Measurements from ENCODE around the gene WBP1L. TPM values are rescaled to one million over a fixed set of nuclear protein-coding genes. Genes with fewer than 3 reads are reported as not detected.
"Not testable (repeated sequence)": the region's sequence is repeated elsewhere in the genome, so short reads cannot be mapped to it uniquely, and the experiment has no call there.

WBP1L gene
- polyA plus RNA-seq, 1 experiment: 27.6 TPM

DNA sequence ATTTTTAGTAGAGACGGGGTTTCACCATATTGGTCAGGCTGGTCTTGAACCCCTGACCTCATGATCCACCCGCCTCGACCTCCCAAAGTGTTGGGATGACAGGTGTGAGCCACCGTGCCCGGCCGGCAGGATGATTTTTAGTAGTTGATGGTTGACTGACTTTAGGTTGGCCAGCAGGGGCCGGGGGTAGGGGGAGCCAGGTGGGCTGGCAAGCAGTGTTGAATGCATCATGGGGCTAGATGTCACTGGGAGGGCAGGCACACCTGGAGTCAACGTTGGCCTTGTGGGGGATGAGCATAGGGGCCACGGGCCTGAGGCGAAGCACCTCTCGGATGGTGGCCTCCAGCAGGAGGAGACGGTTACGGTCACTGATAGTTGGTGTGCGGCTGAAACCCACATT, 88.5 kb downstream of the WBP1L start:
- no peak for DNase-seq (ENCODE audit: low read depth, low spot score)
- POLR2A ChIA-PET: no interaction called here
- no peak overlapping the region for H3K27ac ChIP-seq (ENCODE audit: low read depth, low read length)
- no peak for TF ChIP-seq CTCF (IDR thresholded peaks at IDR 0.05; ENCODE audit: low read depth, low read length)
- peaks cover 9% of the 10 kb centered on the region for H3K27me3 ChIP-seq (ENCODE audit: control insufficient read depth, insufficient read depth, low read length)
- 0 out of 2 replicates have a peak, but pooled peaks cover 3% of the 10 kb centered on the region for H3K9me3 ChIP-seq (ENCODE audit: control insufficient read depth, insufficient read depth, low read length)
- H3K4me3 ChIP-seq (ENCODE audit: low read depth, low read length): no peak overlapping the region
- CTCF ChIA-PET: interaction anchor here (0.6 to 7.1 kb wide), 5 partner anchors 12 to 69 kb away, joined by 3 to 151 read pairs (median 3); no protein-coding TSS in a partner anchor

DNA sequence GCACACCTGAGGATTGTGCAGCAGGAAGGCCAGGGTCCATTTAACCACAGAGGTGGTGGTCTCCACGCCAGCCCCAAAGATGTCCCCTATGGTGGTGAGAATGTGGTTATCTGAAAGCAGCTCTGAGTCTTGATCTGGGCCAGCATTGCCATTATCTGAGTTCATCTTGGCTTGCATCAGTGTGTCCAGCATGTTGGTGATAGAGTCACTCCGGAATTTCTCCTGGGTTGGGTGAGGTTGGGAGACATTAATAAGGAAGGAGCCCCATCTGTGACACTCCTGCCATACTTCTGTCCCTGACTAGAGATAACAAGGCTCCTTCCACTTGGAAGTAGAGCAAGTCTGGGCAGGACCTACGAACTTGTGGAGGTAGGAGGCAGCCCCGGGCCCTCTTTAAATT, 89.2 kb downstream of the WBP1L start:
- no peak overlapping the region for H3K27ac ChIP-seq (ENCODE audit: low read depth, low read length)
- H3K9me3 ChIP-seq (ENCODE audit: control insufficient read depth, insufficient read depth, low read length): peaks cover 7% of the 10 kb centered on the region; the same call in 1 of the 2 replicates
- TF ChIP-seq CTCF (IDR thresholded peaks at IDR 0.05; ENCODE audit: low read depth, low read length): no peak
- ChIA-PET CTCF (interaction anchor here (0.6 to 7.1 kb wide), 4 partner anchors 16 to 68 kb away, joined by 3 to 151 read pairs (median 4); no protein-coding TSS in a partner anchor), POLR2A (no interaction called here)
- DNase-seq (ENCODE audit: low read depth, low spot score): no peak
- peaks cover 9% of the 10 kb centered on the region for H3K27me3 ChIP-seq (ENCODE audit: control insufficient read depth, insufficient read depth, low read length)
- H3K4me3 ChIP-seq (ENCODE audit: low read depth, low read length): no peak overlapping the region

DNA sequence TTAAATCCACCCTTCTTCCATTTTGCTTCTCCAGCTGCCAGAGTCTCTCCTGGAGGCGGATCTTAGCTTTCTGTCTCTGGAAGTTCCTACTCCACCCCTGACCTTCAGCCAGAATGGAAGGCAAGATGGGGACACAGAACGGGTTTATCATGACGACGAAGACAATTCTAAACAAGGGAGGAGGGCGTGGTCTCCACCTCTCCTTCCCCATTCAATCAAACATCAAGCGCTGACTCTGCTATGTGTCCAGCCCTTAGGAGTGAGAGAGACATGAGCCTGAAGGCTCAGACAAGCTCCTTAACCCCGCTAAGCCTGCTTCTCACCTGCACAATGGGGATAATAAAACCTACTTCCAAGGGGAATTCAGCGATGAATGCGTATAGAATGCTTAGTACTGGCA, 90.4 kb downstream of the WBP1L start:
- peaks cover 13% of the 10 kb centered on the region for H3K9me3 ChIP-seq (ENCODE audit: control insufficient read depth, insufficient read depth, low read length)
- POLR2A ChIA-PET: no interaction called here
- no peak overlapping the region for H3K4me3 ChIP-seq (ENCODE audit: low read depth, low read length)
- CTCF ChIA-PET: interaction anchor here (0.5 to 7.1 kb wide), 8 partner anchors 16 to 501 kb away, joined by 3 to 151 read pairs (median 4); no protein-coding TSS in a partner anchor
- TF ChIP-seq CTCF (IDR thresholded peaks at IDR 0.05; ENCODE audit: low read depth, low read length): no peak
- DNase-seq (ENCODE audit: low read depth, low spot score): no peak
- no peak overlapping the region for H3K27ac ChIP-seq (ENCODE audit: low read depth, low read length)
- peaks cover 4% of the 10 kb centered on the region for H3K27me3 ChIP-seq (ENCODE audit: control insufficient read depth, insufficient read depth, low read length)

GRCh38 chr10:102835007-102835482, 91.3 kb downstream of the WBP1L start:
- peak; percentile 59 for DNase-seq (ENCODE audit: low read depth, low spot score)
- Histone ChIP-seq H3K4me3 (ENCODE audit: low read depth, low read length) (no peak overlapping the region), H3K9me3 (ENCODE audit: control insufficient read depth, insufficient read depth, low read length) (peaks cover 13% of the 10 kb centered on the region), H3K27me3 (ENCODE audit: control insufficient read depth, insufficient read depth, low read length) (peaks cover 2% of the 10 kb centered on the region), H3K27ac (ENCODE audit: low read depth, low read length) (no peak overlapping the region)
- POLR2A ChIA-PET: interaction anchor here (0.6 to 0.7 kb wide), 2 partner anchors 65 to 67 kb away, joined by 4 to 6 read pairs; no protein-coding TSS in a partner anchor
- CTCF ChIA-PET: interaction anchor here (0.5 to 7.1 kb wide), 15 partner anchors 19 to 651 kb away, joined by 3 to 151 read pairs (median 4); partner anchors contain the start of genes AS3MT and CNNM2
- TF ChIP-seq CTCF (IDR thresholded peaks at IDR 0.05; ENCODE audit: low read depth, low read length): peak; percentile 92

GRCh38 chr10:102837230-102837721, 93.5 kb downstream of the WBP1L start, which contains the start of gene CYP17A1:
TSS of gene CYP17A1 (minus strand) at chr10:102837413. CDS start at chr10:102837361, 52 bp downstream.
- Histone ChIP-seq H3K4me3 (ENCODE audit: low read depth, low read length) (no peak within 1 kb of the TSS), H3K9me3 (ENCODE audit: control insufficient read depth, insufficient read depth, low read length) (peaks cover 13% of the 10 kb centered on the region), H3K27me3 (ENCODE audit: control insufficient read depth, insufficient read depth, low read length) (peaks cover 4% of the 10 kb centered on the region), H3K27ac (ENCODE audit: low read depth, low read length) (no peak within 1 kb of the TSS)
- CTCF ChIA-PET: interaction anchor here (0.6 to 7.1 kb wide), 2 partner anchors 23 to 64 kb away, joined by 3 to 151 read pairs; no protein-coding TSS in a partner anchor
- no peak for TF ChIP-seq CTCF (IDR thresholded peaks at IDR 0.05; ENCODE audit: low read depth, low read length)
- no peak for DNase-seq (ENCODE audit: low read depth, low spot score)
- POLR2A ChIA-PET: interaction anchor here (0.6 kb wide), 2 partner anchors 89 to 237 kb away, joined by 3 to 5 read pairs; no protein-coding TSS in a partner anchor

GRCh38 chr10:102838276-102838927, 94.7 kb downstream of the WBP1L start:
- H3K27ac ChIP-seq (ENCODE audit: low read depth, low read length); DNase-seq (ENCODE audit: low read depth, low spot score); POLR2A ChIA-PET; H3K4me3 ChIP-seq (ENCODE audit: low read depth, low read length); H3K27me3 ChIP-seq (ENCODE audit: control insufficient read depth, insufficient read depth, low read length): not testable (repeated sequence)
- CTCF ChIA-PET: interaction anchor here (7.1 kb wide), 1 partner anchor 63 kb away, joined by 151 read pairs; no protein-coding TSS in a partner anchor
- H3K9me3 ChIP-seq (ENCODE audit: control insufficient read depth, insufficient read depth, low read length): peaks cover 13% of the 10 kb centered on the region
